Mesendoderm (in vitro differentiated cells): ENCODE data around the gene PPY.

ENCODE experiments used
- DNase-seq: peaks from one replicate; pipeline ENCODE4 v3.0.0; 2013
- H2AK5ac ChIP-seq: 2 replicates; pipeline ENCODE4 v1.6.1; 2013; ENCODE audit warnings: low read length, inconsistent platforms
- H2BK120ac ChIP-seq: 2 replicates; pipeline ENCODE4 v1.6.1; 2013; ENCODE audit warnings: low read depth, mild to moderate bottlenecking, low read length, moderate library complexity, mixed read lengths
- H2BK15ac ChIP-seq: replicated peaks from 2 replicates; pipeline ENCODE4 v1.6.1; 2013; ENCODE audit warnings: low read depth, mild to moderate bottlenecking, moderate library complexity
- H2BK5ac ChIP-seq: 2 replicates; pipeline ENCODE4 v1.6.1; 2013; ENCODE audit warnings: low read length, inconsistent platforms
- H3K18ac ChIP-seq: 2 replicates; pipeline ENCODE4 v1.6.1; 2013; ENCODE audit warnings: mild to moderate bottlenecking, low read length, mixed read lengths
- H3K23ac ChIP-seq: one replicate; pipeline ENCODE4 v1.6.1; 2013; ENCODE audit warnings: low read length
- H3K27ac ChIP-seq: 2 replicates; pipeline ENCODE4 v1.5.1; 2013; ENCODE audit warnings: low read depth, mild to moderate bottlenecking, inconsistent platforms, low read length, moderate library complexity
- H3K27me3 ChIP-seq: 2 replicates; pipeline ENCODE4 v1.6.1; 2013; ENCODE audit warnings: low read length, control low read depth, mild to moderate bottlenecking, inconsistent platforms; ENCODE audit not compliant: insufficient read depth, poor library complexity
- H3K36me3 ChIP-seq: 2 replicates; pipeline ENCODE4 v1.6.1; 2013; ENCODE audit warnings: low read length, inconsistent platforms; ENCODE audit not compliant: control insufficient read depth, insufficient read depth
- H3K4ac ChIP-seq: one replicate; pipeline ENCODE4 v1.6.1; 2013; ENCODE audit warnings: low read depth, mild to moderate bottlenecking, low read length, moderate library complexity
- H3K4me1 ChIP-seq: 2 replicates; pipeline ENCODE4 v1.6.1; 2013; ENCODE audit warnings: low read depth, low read length, inconsistent platforms; ENCODE audit not compliant: control insufficient read depth
- H3K4me2 ChIP-seq: 2 replicates; pipeline ENCODE4 v1.6.1; 2013; ENCODE audit warnings: low read length
- H3K4me3 ChIP-seq: 2 replicates; pipeline ENCODE4 v1.5.1; 2013; ENCODE audit warnings: mild to moderate bottlenecking, low read length
- H3K56ac ChIP-seq: one replicate; pipeline ENCODE4 v1.6.1; 2013; ENCODE audit warnings: low read length
- H3K79me1 ChIP-seq: 2 replicates; pipeline ENCODE4 v1.6.1; 2013; ENCODE audit warnings: low read length, inconsistent platforms
- H3K79me2 ChIP-seq: 2 replicates; pipeline ENCODE4 v1.6.1; 2013; ENCODE audit warnings: mild to moderate bottlenecking, low read length; ENCODE audit not compliant: control insufficient read depth, insufficient read depth
- H3K9ac ChIP-seq: 2 replicates; pipeline ENCODE4 v1.6.1; 2013; ENCODE audit warnings: low read length, inconsistent platforms
- H4K5ac ChIP-seq: one replicate; pipeline ENCODE4 v1.6.1; 2013; ENCODE audit warnings: low read length
- H4K8ac ChIP-seq: one replicate; pipeline ENCODE4 v1.6.1; 2013; ENCODE audit warnings: low read depth, mild to moderate bottlenecking, control low read depth, low read length, moderate library complexity
- WGBS: extraction: QIAGEN DNeasy Blood & Tissue Kit; methylation state at CpG from one replicate; pipeline ENCODE4 v1.1.7; 2013; ENCODE audit warnings: low lambda C conversion rate, missing lambda C conversion rate; ENCODE audit not compliant: insufficient coverage; ENCODE audit errors: extremely low coverage; 5-methylcytosine and 5-hydroxymethylcytosine counted together

The PPY gene

DNA sequence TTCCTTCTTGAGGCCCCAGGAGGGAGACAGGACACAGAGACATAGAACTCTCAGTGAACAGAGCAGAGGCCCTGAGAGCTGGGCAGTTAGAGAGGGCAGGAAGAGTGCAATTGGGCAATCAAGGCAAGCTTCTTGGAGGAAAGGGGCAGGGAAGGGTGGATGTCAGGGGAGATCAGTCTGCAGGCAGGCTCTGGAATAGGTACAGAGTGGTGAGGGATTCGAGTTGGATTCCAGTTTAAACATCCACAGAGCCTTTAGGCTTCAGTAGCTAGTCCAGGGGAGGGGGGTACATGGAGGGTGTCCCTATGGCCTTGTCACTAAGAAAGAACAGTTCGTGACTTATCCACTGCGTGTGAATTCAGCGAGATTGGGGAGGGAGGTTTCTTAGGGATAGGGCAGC lies 9.5 kb upstream of the PPY start:
- no peak overlapping the region for H3K4ac ChIP-seq
- peak overlapping the region; percentile 80 for H3K56ac ChIP-seq
- H3K36me3 ChIP-seq = no peaks in the 10 kb centered on the region
- no peak overlapping the region for H2AK5ac ChIP-seq
- H2BK120ac ChIP-seq = no peak overlapping the region
- no peak overlapping the region for H2BK5ac ChIP-seq
- H3K4me3 ChIP-seq = no peak overlapping the region
- no peaks in the 10 kb centered on the region for H3K79me1 ChIP-seq
- H3K9ac ChIP-seq = peak overlapping the region; percentile 70
- H3K4me2 ChIP-seq = no peak overlapping the region
- WGBS = no CpG with 5 or more reads among the region's 4 CpGs
- H3K27ac ChIP-seq = no peak overlapping the region
- H3K27me3 ChIP-seq = no peaks in the 10 kb centered on the region
- no peak overlapping the region for H3K23ac ChIP-seq
- no peaks in the 10 kb centered on the region for H3K4me1 ChIP-seq
- no peak overlapping the region for H2BK15ac ChIP-seq
- no peak overlapping the region for H3K18ac ChIP-seq
- DNase-seq = no peak
- no peak overlapping the region for H4K5ac ChIP-seq
- H4K8ac ChIP-seq = no peak overlapping the region
- H3K79me2 ChIP-seq = no peaks in the 10 kb centered on the region

- Histone ChIP-seq H3K9ac (no peak overlapping the region), H4K5ac (no peak overlapping the region), H3K79me1 (no peaks in the 10 kb centered on the region), H3K27me3 (no peaks in the 10 kb centered on the region), H3K79me2 (no peaks in the 10 kb centered on the region), H3K4me1 (no peaks in the 10 kb centered on the region), H3K56ac (no peak overlapping the region), H3K23ac (no peak overlapping the region), H3K4me3 (no peak overlapping the region), H2BK5ac (no peak overlapping the region), H3K36me3 (no peaks in the 10 kb centered on the region), H3K4me2 (no peak overlapping the region), H3K18ac (no peak overlapping the region), H2BK15ac (no peak overlapping the region), H2AK5ac (no peak overlapping the region), H4K8ac (no peak overlapping the region), H2BK120ac (no peak overlapping the region), H3K27ac (no peak overlapping the region), H3K4ac (no peak overlapping the region)
- WGBS = no CpG with 5 or more reads among the region's 2 CpGs
- DNase-seq = no peak
Measured at GRCh38 chr17:43950554-43950953, 8.3 kb upstream of the PPY start.

DNA sequence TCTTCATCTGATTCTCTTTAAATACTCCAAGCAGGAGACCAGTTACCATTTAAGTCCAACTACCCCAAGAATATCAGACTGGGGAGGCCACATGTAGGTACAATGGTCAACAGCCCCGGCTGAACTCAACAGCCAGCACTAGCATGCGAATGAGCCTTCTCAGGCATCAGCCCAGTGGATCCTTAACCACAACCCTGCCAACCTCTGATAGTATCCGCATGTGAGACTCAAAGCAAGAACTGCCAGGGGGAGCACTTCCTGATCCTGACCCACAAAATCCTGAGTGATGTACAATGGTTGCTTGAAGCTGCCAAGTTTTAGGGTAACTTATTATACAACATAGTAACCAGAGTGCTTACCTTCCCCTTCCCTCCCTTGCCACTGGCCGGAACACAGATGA lies 7.5 kb upstream of the PPY start:
- Histone ChIP-seq H4K5ac (no peak overlapping the region), H3K27me3 (no peaks in the 10 kb centered on the region), H2AK5ac (no peak overlapping the region), H3K79me2 (no peaks in the 10 kb centered on the region), H2BK120ac (no peak overlapping the region), H3K4me3 (no peak overlapping the region), H4K8ac (no peak overlapping the region), H3K4me1 (no peaks in the 10 kb centered on the region), H3K79me1 (no peaks in the 10 kb centered on the region), H2BK15ac (no peak overlapping the region), H3K9ac (no peak overlapping the region), H3K27ac (no peak overlapping the region), H3K4ac (no peak overlapping the region), H3K23ac (no peak overlapping the region), H3K36me3 (no peaks in the 10 kb centered on the region), H3K56ac (no peak overlapping the region), H3K4me2 (no peak overlapping the region), H2BK5ac (no peak overlapping the region), H3K18ac (no peak overlapping the region)
- whole genome bisulfite sequencing = no CpG with 5 or more reads among the region's 4 CpGs
- no peak for DNase-seq

DNA sequence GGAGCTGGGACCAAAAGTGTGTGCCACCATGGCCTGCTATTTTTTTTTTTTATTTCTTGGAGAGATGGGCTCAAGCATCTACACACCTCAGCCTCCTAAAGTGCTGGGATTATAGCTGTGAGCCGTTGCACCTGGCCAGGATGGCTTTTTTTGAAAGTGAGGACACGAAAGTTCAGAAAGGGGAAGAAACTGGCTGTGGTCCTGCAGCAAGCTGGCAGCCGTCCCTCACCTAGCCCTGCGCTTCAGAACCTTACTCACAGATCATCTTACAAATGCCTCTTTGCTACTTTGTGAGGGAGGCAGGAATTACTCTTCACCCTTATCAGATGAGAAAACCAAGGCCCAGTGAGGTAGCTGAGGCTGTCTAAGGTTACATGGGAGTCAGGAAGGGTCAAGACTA lies 4.5 kb upstream of the PPY start:
- H3K4me2 ChIP-seq = no peak overlapping the region
- H3K4me1 ChIP-seq = no peaks in the 10 kb centered on the region
- no peak overlapping the region for H3K18ac ChIP-seq
- no peak for DNase-seq
- no peak overlapping the region for H2AK5ac ChIP-seq
- no peaks in the 10 kb centered on the region for H3K36me3 ChIP-seq
- no peak overlapping the region for H2BK120ac ChIP-seq
- no peak overlapping the region for H3K4ac ChIP-seq
- H3K79me2 ChIP-seq = no peaks in the 10 kb centered on the region
- H2BK5ac ChIP-seq = no peak overlapping the region
- no peak overlapping the region for H3K9ac ChIP-seq
- no peaks in the 10 kb centered on the region for H3K79me1 ChIP-seq
- no peak overlapping the region for H3K56ac ChIP-seq
- H4K5ac ChIP-seq = no peak overlapping the region
- H3K4me3 ChIP-seq = no peak overlapping the region
- no CpG with 5 or more reads among the region's 4 CpGs for WGBS
- no peaks in the 10 kb centered on the region for H3K27me3 ChIP-seq
- H2BK15ac ChIP-seq = no peak overlapping the region
- no peak overlapping the region for H3K23ac ChIP-seq
- no peak overlapping the region for H3K27ac ChIP-seq
- no peak overlapping the region for H4K8ac ChIP-seq

DNA sequence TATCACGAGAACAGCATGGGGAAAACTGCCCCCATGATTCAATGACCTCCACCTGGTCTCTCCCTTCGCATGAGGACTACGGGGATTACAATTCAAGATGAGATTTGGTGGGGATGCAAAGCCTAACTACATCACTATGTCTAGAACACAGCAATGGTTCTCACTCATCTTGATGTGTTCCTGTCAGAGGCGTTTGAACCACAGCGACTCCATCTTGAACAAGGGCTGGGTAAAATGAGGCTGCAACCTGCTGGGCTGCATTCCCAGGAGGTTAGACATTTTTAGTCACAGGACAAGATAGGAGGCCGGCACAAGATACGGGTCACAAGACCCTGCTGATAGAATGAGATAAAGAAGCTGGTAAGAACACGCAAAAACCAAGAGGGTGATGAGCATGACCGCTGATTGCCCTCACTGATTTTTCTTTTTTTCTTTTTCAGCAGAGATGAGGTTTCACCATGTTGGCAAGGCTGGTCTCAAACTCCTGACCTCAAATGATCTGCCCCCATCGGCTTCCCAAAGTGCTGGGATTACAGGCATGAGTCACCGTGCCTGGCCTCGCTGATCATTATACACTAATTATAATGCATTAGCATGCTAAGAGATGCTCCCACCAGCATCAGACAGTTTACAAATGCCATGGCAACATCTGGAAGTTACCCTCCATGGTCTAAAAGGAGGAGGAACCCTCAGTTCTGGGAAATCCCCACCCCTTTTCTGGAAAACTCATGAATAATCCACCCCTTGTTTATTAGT lies 3.0 kb upstream of the PPY start:
- Histone ChIP-seq H4K8ac (no peak overlapping the region), H3K4me3 (no peak overlapping the region), H3K9ac (no peak overlapping the region), H3K27ac (no peak overlapping the region), H3K56ac (no peak overlapping the region), H2BK120ac (no peak overlapping the region), H3K27me3 (no peaks in the 10 kb centered on the region), H2BK5ac (no peak overlapping the region), H3K79me2 (no peaks in the 10 kb centered on the region), H3K36me3 (no peaks in the 10 kb centered on the region), H3K4me1 (no peaks in the 10 kb centered on the region), H3K79me1 (no peaks in the 10 kb centered on the region), H2BK15ac (no peak overlapping the region), H3K4ac (no peak overlapping the region), H3K23ac (no peak overlapping the region), H2AK5ac (no peak overlapping the region), H3K4me2 (no peak overlapping the region), H3K18ac (no peak overlapping the region), H4K5ac (no peak overlapping the region)
- DNase-seq = no peak
- no CpG with 5 or more reads among the region's 12 CpGs for WGBS

GRCh38 chr17:43940630-43941029 lies 1.6 kb downstream of the PPY start:
- Histone ChIP-seq H3K79me1 (no peaks in the 10 kb centered on the region), H3K4me3 (no peak overlapping the region), H3K9ac (peak overlapping the region; percentile 44), H3K79me2 (no peaks in the 10 kb centered on the region), H4K8ac (no peak overlapping the region), H3K56ac (peak overlapping the region; percentile 58), H2BK15ac (no peak overlapping the region), H3K36me3 (no peaks in the 10 kb centered on the region), H4K5ac (no peak overlapping the region), H3K18ac (no peak overlapping the region), H3K23ac (no peak overlapping the region), H2BK120ac (no peak overlapping the region), H3K4ac (no peak overlapping the region), H3K4me1 (no peaks in the 10 kb centered on the region), H2BK5ac (no peak overlapping the region), H3K4me2 (no peak overlapping the region), H3K27me3 (no peaks in the 10 kb centered on the region), H2AK5ac (no peak overlapping the region), H3K27ac (no peak overlapping the region)
- peak; percentile 79 for DNase-seq
- no CpG with 5 or more reads among the region's 7 CpGs for WGBS
